ENCODE measurements around the gene ANKRA2. TPM values are rescaled to one million over a fixed set of nuclear protein-coding genes. Genes with fewer than 3 reads are reported as not detected.

ANKRA2 gene, protein sequence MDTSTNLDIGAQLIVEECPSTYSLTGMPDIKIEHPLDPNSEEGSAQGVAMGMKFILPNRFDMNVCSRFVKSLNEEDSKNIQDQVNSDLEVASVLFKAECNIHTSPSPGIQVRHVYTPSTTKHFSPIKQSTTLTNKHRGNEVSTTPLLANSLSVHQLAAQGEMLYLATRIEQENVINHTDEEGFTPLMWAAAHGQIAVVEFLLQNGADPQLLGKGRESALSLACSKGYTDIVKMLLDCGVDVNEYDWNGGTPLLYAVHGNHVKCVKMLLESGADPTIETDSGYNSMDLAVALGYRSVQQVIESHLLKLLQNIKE
- polyA plus RNA-seq (2013), result 38.3 TPM

DNA sequence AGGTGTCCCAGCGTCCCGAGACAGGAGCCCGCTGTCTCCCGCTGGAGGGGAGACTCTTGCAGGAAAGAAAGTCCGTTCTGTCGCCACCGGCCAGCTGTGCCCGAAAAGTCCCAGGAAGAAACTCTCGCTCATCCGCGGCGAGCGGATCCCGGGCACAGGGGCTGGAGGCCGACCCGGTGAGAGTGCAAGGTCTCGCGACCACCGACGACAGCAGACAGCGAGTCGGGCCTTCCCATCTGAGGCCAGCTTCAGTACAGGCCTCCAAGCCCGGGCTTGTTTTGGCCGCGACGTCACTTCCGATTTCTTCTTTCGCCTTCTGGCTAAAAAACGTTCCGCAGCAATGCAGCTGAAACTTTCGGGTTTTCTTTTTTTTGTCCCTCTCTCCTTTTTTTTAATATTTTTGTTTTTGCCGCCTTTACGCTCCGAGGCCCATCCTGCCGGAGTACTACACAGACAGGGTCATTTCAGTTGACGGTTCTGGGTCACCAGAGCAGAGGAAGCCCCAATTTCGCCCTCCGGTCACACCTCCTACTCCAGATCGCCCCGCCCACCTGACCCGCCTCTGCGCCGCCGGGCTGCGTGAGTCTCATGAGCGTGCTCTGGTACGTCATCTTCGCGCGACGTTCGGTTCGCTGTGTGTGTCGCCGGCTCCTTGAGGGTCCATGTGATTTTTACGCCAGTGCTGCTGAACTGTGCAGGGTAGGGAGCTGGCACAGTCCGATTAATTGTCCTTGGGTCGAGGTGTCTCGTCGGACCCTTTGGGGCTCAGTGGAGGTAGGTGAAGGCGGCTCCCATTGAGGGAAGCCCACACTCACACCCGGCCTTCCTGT lies at the start of gene ANKRA2, which contains the start of gene UTP15:
ANKRA2 (minus strand) TSS at position 501 of the 830 bp plus-strand sequence. CDS start 2,758 bp downstream, outside the sequence.
UTP15 (plus strand) TSS at position 605 of the 830 bp plus-strand sequence. CDS start 1,602 bp downstream, outside the sequence.
- CTCF ChIA-PET, result interaction anchor here (1.2 kb wide), 1 partner anchor 9 kb away, joined by 4 read pairs; no protein-coding TSS in a partner anchor
- Histone ChIP-seq H3K27ac (ENCODE audit: insufficient read depth in 1 of 2, low read depth in 1 of 2, low read length in 2 of 2, poor library complexity in 1 of 2, severe bottlenecking in 2 of 2) (peak within 1 kb of the TSS; percentile 99), H3K36me3 (ENCODE audit: control insufficient read depth in 4 of 4, insufficient read depth in 4 of 4, low read length in 3 of 4) (peaks cover 3 to 20% (median 16%) of the 10 kb centered on the region in 4 experiments), H3K9me3 (ENCODE audit: control extremely low read depth in 1 of 5, control insufficient read depth in 4 of 5, insufficient read depth in 2 of 5, low read depth in 1 of 5, low read length in 4 of 5) (no peaks in the 10 kb centered on the region), H3K4me3 (ENCODE audit: control insufficient read depth in 1 of 7, extremely low read depth in 1 of 7, insufficient read depth in 4 of 7, low read depth in 2 of 7, low read length in 6 of 7) (peak within 1 kb of the TSS; percentile 97 to 100 (median 100)), H3K27me3 (replicated peaks in 2 of 5; ENCODE audit: control insufficient read depth in 4 of 5, insufficient read depth in 5 of 5, low read length in 4 of 5) (no peaks in the 10 kb centered on the region), H3K4me1 (ENCODE audit: control extremely low read depth in 1 of 4, control insufficient read depth in 4 of 4, insufficient read depth in 4 of 4, low read length in 3 of 4) (peaks cover 20 to 25% (median 24%) of the 10 kb centered on the region in 4 experiments)
- POLR2A ChIA-PET, result interaction anchor here (0.5 to 1.3 kb wide), 4 partner anchors 8 to 231 kb away, joined by 3 to 4 read pairs (median 3); no protein-coding TSS in a partner anchor
- DNase-seq, result peak; percentile 99
- WGBS (ENCODE audit: insufficient coverage), result under 1% methylated on average over 61 of the region's 62 CpGs

- no peaks in the 10 kb centered on the region for H3K27me3 ChIP-seq (replicated peaks in 2 of 5; ENCODE audit: control insufficient read depth in 4 of 5, insufficient read depth in 5 of 5, low read length in 4 of 5)
- 100% methylated on average over 2 of the region's 2 CpGs for WGBS (ENCODE audit: insufficient coverage)
- no peak overlapping the region for H3K27ac ChIP-seq (ENCODE audit: insufficient read depth in 1 of 2, low read depth in 1 of 2, low read length in 2 of 2, poor library complexity in 1 of 2, severe bottlenecking in 2 of 2)
- CTCF ChIA-PET, result interaction anchor here (1.4 kb wide), 1 partner anchor 23 kb away, joined by 3 read pairs; no protein-coding TSS in a partner anchor
- no peaks in the 10 kb centered on the region for H3K36me3 ChIP-seq (ENCODE audit: control insufficient read depth in 4 of 4, insufficient read depth in 4 of 4, low read length in 3 of 4)
- peaks cover 0 to 4% (median 0%) of the 10 kb centered on the region in 5 experiments for H3K9me3 ChIP-seq (ENCODE audit: control extremely low read depth in 1 of 5, control insufficient read depth in 4 of 5, insufficient read depth in 2 of 5, low read depth in 1 of 5, low read length in 4 of 5)
- H3K4me3 ChIP-seq (ENCODE audit: control insufficient read depth in 1 of 7, extremely low read depth in 1 of 7, insufficient read depth in 4 of 7, low read depth in 2 of 7, low read length in 6 of 7), result no peak overlapping the region
- no peak for DNase-seq
- POLR2A ChIA-PET, result no interaction called here
- H3K4me1 ChIP-seq (ENCODE audit: control extremely low read depth in 1 of 4, control insufficient read depth in 4 of 4, insufficient read depth in 4 of 4, low read length in 3 of 4), result no peaks in the 10 kb centered on the region
Measured at GRCh38 chr5:73615085-73615484, 49.6 kb upstream of the ANKRA2 start.

DNA sequence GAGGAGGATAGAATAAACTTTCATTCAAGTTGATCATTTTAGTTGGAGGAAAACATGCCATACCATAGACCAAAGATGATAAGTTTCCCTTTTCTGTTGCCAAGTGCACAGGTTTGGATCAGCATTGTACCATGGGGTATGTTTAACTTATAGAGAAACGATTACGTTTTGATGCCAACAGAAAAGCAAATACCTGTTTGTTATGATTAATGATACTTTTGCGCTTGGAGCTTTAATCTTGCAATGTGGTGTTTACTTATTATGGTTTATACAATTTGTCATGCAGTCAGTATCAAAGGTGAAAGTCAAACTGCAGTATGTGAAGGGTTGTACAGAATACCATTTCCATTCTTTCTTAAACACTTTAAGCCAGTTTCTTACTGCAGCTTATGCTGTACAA lies 47.4 kb upstream of the ANKRA2 start:
- DNase-seq, result no peak
- ChIA-PET POLR2A (no interaction called here), CTCF (no interaction called here)
- 100% methylated on average over 3 of the region's 3 CpGs for whole genome bisulfite sequencing (ENCODE audit: insufficient coverage)
- Histone ChIP-seq H3K36me3 (ENCODE audit: control insufficient read depth in 4 of 4, insufficient read depth in 4 of 4, low read length in 3 of 4) (no peaks in the 10 kb centered on the region), H3K27ac (ENCODE audit: insufficient read depth in 1 of 2, low read depth in 1 of 2, low read length in 2 of 2, poor library complexity in 1 of 2, severe bottlenecking in 2 of 2) (no peak overlapping the region), H3K4me1 (ENCODE audit: control extremely low read depth in 1 of 4, control insufficient read depth in 4 of 4, insufficient read depth in 4 of 4, low read length in 3 of 4) (no peaks in the 10 kb centered on the region), H3K4me3 (ENCODE audit: control insufficient read depth in 1 of 7, extremely low read depth in 1 of 7, insufficient read depth in 4 of 7, low read depth in 2 of 7, low read length in 6 of 7) (no peak overlapping the region), H3K9me3 (ENCODE audit: control extremely low read depth in 1 of 5, control insufficient read depth in 4 of 5, insufficient read depth in 2 of 5, low read depth in 1 of 5, low read length in 4 of 5) (peaks cover 0 to 4% (median 0%) of the 10 kb centered on the region in 5 experiments), H3K27me3 (replicated peaks in 2 of 5; ENCODE audit: control insufficient read depth in 4 of 5, insufficient read depth in 5 of 5, low read length in 4 of 5) (no peaks in the 10 kb centered on the region)

GRCh38 chr5:73607228-73607627 lies 41.8 kb upstream of the ANKRA2 start:
- Histone ChIP-seq H3K4me3 (ENCODE audit: control insufficient read depth in 1 of 7, extremely low read depth in 1 of 7, insufficient read depth in 4 of 7, low read depth in 2 of 7, low read length in 6 of 7) (no peak overlapping the region), H3K27ac (ENCODE audit: insufficient read depth in 1 of 2, low read depth in 1 of 2, low read length in 2 of 2, poor library complexity in 1 of 2, severe bottlenecking in 2 of 2) (no peak overlapping the region), H3K4me1 (ENCODE audit: control extremely low read depth in 1 of 4, control insufficient read depth in 4 of 4, insufficient read depth in 4 of 4, low read length in 3 of 4) (no peaks in the 10 kb centered on the region), H3K36me3 (ENCODE audit: control insufficient read depth in 4 of 4, insufficient read depth in 4 of 4, low read length in 3 of 4) (no peaks in the 10 kb centered on the region), H3K9me3 (ENCODE audit: control extremely low read depth in 1 of 5, control insufficient read depth in 4 of 5, insufficient read depth in 2 of 5, low read depth in 1 of 5, low read length in 4 of 5) (peaks cover 0 to 7% (median 0%) of the 10 kb centered on the region in 5 experiments), H3K27me3 (replicated peaks in 2 of 5; ENCODE audit: control insufficient read depth in 4 of 5, insufficient read depth in 5 of 5, low read length in 4 of 5) (no peaks in the 10 kb centered on the region)
- ChIA-PET POLR2A (no interaction called here), CTCF (interaction anchor here (1.3 kb wide), 1 partner anchor 18 kb away, joined by 7 read pairs; no protein-coding TSS in a partner anchor)
- no peak for DNase-seq

DNA sequence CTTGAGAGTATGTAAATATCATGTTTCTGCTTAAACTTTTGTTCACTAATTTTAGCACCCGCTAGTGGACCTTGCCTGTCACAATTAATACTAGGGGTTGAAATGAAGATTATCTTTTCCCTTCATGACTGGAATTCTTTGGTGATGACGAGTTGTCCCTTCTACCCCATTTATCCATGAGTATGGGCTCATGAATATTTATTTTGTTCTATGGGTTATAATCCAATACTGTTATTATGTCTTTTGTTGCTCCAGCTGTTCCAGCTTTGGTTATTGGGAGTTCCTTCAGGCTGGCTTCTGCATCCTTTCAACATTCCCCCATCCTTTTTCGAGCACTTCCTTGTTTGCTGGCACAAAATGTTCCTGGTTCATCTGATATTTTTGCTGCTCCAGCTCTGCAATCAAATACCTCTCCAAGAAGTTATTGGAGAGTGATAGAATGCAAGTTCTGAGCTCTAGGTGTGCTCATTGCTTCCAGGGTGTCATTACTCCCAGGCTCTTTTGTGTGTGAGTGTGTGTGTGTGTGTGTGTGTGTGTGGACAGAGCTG lies 40.8 kb upstream of the ANKRA2 start:
- ChIA-PET CTCF (interaction anchor here (1.2 to 1.3 kb wide), 2 partner anchors 9 to 17 kb away, joined by 4 to 7 read pairs; no protein-coding TSS in a partner anchor), POLR2A (no interaction called here)
- DNase-seq, result no peak
- WGBS (ENCODE audit: insufficient coverage), result 71% methylated on average over 1 of the region's 3 CpGs
- peaks cover 0 to 13% (median 0%) of the 10 kb centered on the region in 5 experiments for H3K9me3 ChIP-seq (ENCODE audit: control extremely low read depth in 1 of 5, control insufficient read depth in 4 of 5, insufficient read depth in 2 of 5, low read depth in 1 of 5, low read length in 4 of 5)
- no peak overlapping the region for H3K4me3 ChIP-seq (ENCODE audit: control insufficient read depth in 1 of 7, extremely low read depth in 1 of 7, insufficient read depth in 4 of 7, low read depth in 2 of 7, low read length in 6 of 7)
- H3K4me1 ChIP-seq (ENCODE audit: control extremely low read depth in 1 of 4, control insufficient read depth in 4 of 4, insufficient read depth in 4 of 4, low read length in 3 of 4), result no peaks in the 10 kb centered on the region
- no peak overlapping the region for H3K27ac ChIP-seq (ENCODE audit: insufficient read depth in 1 of 2, low read depth in 1 of 2, low read length in 2 of 2, poor library complexity in 1 of 2, severe bottlenecking in 2 of 2)
- no peaks in the 10 kb centered on the region for H3K36me3 ChIP-seq (ENCODE audit: control insufficient read depth in 4 of 4, insufficient read depth in 4 of 4, low read length in 3 of 4)
- no peaks in the 10 kb centered on the region for H3K27me3 ChIP-seq (replicated peaks in 2 of 5; ENCODE audit: control insufficient read depth in 4 of 5, insufficient read depth in 5 of 5, low read length in 4 of 5)

DNA sequence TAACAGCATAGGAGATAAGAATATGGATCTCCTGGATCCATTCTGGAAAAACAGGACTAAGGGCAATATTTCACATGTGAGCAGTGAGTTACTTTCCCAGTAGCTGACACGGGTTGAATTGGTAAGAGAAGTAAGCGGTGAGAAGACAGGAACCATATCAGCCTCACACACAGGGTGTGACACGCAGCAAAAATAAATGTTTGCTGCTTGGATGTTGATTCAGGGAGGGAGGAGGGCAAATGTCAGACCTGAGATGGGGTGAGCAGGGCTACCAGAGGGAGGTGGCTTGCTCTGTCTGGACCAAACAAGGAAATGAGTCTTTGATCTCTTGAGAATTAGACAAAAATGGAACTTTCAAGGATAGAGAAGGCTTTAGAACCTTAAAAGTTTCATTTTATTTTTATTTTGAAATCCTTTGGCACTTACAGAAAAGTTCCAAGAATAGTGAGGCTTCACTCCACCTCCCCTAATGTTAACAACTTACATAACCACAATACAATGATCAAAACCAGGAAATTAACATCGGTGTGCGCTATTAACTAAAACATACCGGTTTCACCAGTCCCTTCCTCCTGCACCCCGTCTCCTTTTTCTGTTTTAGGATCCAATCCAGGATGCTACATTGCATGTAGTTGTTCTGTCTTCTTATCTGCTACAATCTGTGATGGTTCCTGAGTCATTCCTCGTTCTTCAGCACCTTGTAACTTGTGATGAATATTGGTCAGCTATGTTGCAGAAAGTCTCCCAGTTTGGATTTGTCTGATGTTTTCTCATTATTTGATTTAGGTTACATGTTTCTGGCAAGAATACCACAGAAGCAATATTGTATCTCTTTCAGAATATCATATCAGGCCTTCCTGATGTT lies 40.0 kb upstream of the ANKRA2 start:
- CTCF ChIA-PET, result interaction anchor here (1.2 to 1.3 kb wide), 2 partner anchors 8 to 16 kb away, joined by 4 to 7 read pairs; no protein-coding TSS in a partner anchor
- no peak overlapping the region for H3K27ac ChIP-seq (ENCODE audit: insufficient read depth in 1 of 2, low read depth in 1 of 2, low read length in 2 of 2, poor library complexity in 1 of 2, severe bottlenecking in 2 of 2)
- 96% methylated on average over 7 of the region's 8 CpGs for WGBS (ENCODE audit: insufficient coverage)
- DNase-seq, result no peak
- H3K4me1 ChIP-seq (ENCODE audit: control extremely low read depth in 1 of 4, control insufficient read depth in 4 of 4, insufficient read depth in 4 of 4, low read length in 3 of 4), result no peaks in the 10 kb centered on the region
- no peaks in the 10 kb centered on the region for H3K36me3 ChIP-seq (ENCODE audit: control insufficient read depth in 4 of 4, insufficient read depth in 4 of 4, low read length in 3 of 4)
- POLR2A ChIA-PET, result no interaction called here
- H3K4me3 ChIP-seq (ENCODE audit: control insufficient read depth in 1 of 7, extremely low read depth in 1 of 7, insufficient read depth in 4 of 7, low read depth in 2 of 7, low read length in 6 of 7), result no peak overlapping the region
- no peaks in the 10 kb centered on the region for H3K27me3 ChIP-seq (replicated peaks in 2 of 5; ENCODE audit: control insufficient read depth in 4 of 5, insufficient read depth in 5 of 5, low read length in 4 of 5)
- peaks cover 0 to 9% (median 0%) of the 10 kb centered on the region in 5 experiments for H3K9me3 ChIP-seq (ENCODE audit: control extremely low read depth in 1 of 5, control insufficient read depth in 4 of 5, insufficient read depth in 2 of 5, low read depth in 1 of 5, low read length in 4 of 5)

Measured in common myeloid progenitor, CD34-positive (primary cell).